HepG2 (cell line): Measurements from ENCODE around the gene RMI2.

Source experiments
- CHCHD3 ChIP-seq: sonication (generic); formaldehyde crosslinking; IDR thresholded peaks from 2 replicates; pipeline ENCODE4 v1.8.0; 2022; ENCODE audit warnings: mild to moderate bottlenecking, missing genetic modification reagents, moderate library complexity
- NFE2 ChIP-seq: sonication (generic); formaldehyde crosslinking; IDR thresholded peaks from 2 replicates; pipeline ENCODE4 v1.4.0; 2020; ENCODE audit warnings: missing genetic modification reagents

DNA sequence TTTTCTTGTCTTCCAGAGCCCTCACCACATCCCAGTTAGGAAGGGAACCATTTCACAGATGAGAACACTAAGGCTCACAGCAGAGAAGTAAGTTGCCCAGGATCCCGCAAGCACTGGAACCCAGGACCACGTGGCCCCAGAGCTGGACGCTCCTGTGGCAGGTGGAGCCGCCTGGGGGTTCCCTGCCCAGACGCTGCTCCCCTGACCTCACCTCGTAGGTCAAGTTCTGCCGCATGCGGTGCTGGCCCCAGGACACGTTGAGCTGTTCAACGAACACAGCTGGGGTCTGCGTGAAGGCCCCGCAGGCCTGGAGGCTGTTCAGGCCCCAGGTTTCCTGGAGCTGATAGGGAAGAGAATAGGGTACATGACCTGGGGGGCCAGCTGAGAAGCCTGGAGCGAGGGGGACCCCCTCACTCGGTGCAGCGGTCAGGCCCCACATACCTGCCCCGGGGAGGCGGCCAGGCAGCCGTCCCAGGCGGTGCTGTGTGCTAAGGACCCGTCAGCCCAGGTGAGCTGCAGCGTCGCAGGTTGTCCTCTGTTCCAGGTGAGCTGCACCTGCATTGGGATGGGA lies 54.1 kb downstream of the RMI2 start:
- TF ChIP-seq NFE2 (CRISPR knock-in tag) (no peak), CHCHD3 (no peak)
